GM19351 (cell line): ENCODE results near the gene IL18.
A peak's percentile ranks its signal among the peaks of the same experiment; 100 is the strongest.
"Not testable (repeated sequence)": the region's sequence is repeated elsewhere in the genome, so short reads cannot be mapped to it uniquely, and the experiment has no call there.

ENCODE experiments used
- ATAC-seq: cut with Tn5 transposase; IDR thresholded peaks from one replicate; pipeline ENCODE4 v1.9.1; 2021; ENCODE audit warnings: mild to moderate bottlenecking, moderate library complexity; ENCODE audit not compliant: unreplicated experiment

Gene IL18

GRCh38 chr11:112172362-112172994 lies 8.6 kb upstream of the IL18 start:
- peak; percentile 71 for ATAC-seq

GRCh38 chr11:112167145-112167544 lies 3.3 kb upstream of the IL18 start, which contains the start of gene TEX12:
TEX12 (plus strand) TSS chr11:112167372; CDS start chr11:112169269, 1,897 bp downstream.
- ATAC-seq = no peak

- no peak for ATAC-seq
Observed at GRCh38 chr11:112166562-112166961, 2.7 kb upstream of the IL18 start.

- ATAC-seq = no peak
Observed at GRCh38 chr11:112165049-112165448, 1.2 kb upstream of the IL18 start.

- no peak for ATAC-seq
Observed at GRCh38 chr11:112162761-112163546, 940 bp downstream of the IL18 start.

- ATAC-seq = not testable (repeated sequence)
Observed at GRCh38 chr11:112162200-112162599, 1.7 kb downstream of the IL18 start.

- no peak for ATAC-seq
Observed at GRCh38 chr11:112161012-112161411, 2.9 kb downstream of the IL18 start.

- ATAC-seq = no peak
Observed at GRCh38 chr11:112160091-112160848, 3.6 kb downstream of the IL18 start.

- ATAC-seq = peak; percentile 76
Observed at GRCh38 chr11:112159098-112160065, 4.5 kb downstream of the IL18 start.

GRCh38 chr11:112156956-112157766 lies 6.7 kb downstream of the IL18 start:
- no peak for ATAC-seq

- no peak for ATAC-seq
Observed at GRCh38 chr11:112156153-112156955, 7.5 kb downstream of the IL18 start.

- ATAC-seq = no peak
Observed at GRCh38 chr11:112150517-112150916, 13.4 kb downstream of the IL18 start.

- ATAC-seq = no peak
Observed at GRCh38 chr11:112143597-112143996, 20.3 kb downstream of the IL18 start.

- ATAC-seq = no peak
Observed at GRCh38 chr11:112134473-112134872, 29.4 kb downstream of the IL18 start.

GRCh38 chr11:112132737-112133136 lies 31.2 kb downstream of the IL18 start:
- ATAC-seq = no peak

GRCh38 chr11:112129656-112130055 lies 34.2 kb downstream of the IL18 start:
- no peak for ATAC-seq

GRCh38 chr11:112128483-112129121 lies 35.3 kb downstream of the IL18 start:
- ATAC-seq = no peak

- ATAC-seq = no peak
Observed at GRCh38 chr11:112127056-112127455, 36.8 kb downstream of the IL18 start.
